Pulmonary artery endothelial cell (primary cell): ENCODE results near the gene WDR82. TPM values are rescaled to one million over a fixed set of nuclear protein-coding genes. Genes with fewer than 3 reads are reported as not detected.

Experiments
- DNase-seq: peaks from one replicate; pipeline ENCODE4 v3.0.0-alpha.2; 2011; ENCODE audit warnings: low read depth, low spot score
- total RNA-seq: library from RNA; depleted of rRNA; stranded (reverse); fragments of >200 nt; gene quantifications from 2 replicates; pipeline ENCODE4 v1.2.3, GENCODE V29; 2014

The WDR82 gene
- total RNA-seq, 1 donor from 2014 or later = 98.5 TPM

DNA sequence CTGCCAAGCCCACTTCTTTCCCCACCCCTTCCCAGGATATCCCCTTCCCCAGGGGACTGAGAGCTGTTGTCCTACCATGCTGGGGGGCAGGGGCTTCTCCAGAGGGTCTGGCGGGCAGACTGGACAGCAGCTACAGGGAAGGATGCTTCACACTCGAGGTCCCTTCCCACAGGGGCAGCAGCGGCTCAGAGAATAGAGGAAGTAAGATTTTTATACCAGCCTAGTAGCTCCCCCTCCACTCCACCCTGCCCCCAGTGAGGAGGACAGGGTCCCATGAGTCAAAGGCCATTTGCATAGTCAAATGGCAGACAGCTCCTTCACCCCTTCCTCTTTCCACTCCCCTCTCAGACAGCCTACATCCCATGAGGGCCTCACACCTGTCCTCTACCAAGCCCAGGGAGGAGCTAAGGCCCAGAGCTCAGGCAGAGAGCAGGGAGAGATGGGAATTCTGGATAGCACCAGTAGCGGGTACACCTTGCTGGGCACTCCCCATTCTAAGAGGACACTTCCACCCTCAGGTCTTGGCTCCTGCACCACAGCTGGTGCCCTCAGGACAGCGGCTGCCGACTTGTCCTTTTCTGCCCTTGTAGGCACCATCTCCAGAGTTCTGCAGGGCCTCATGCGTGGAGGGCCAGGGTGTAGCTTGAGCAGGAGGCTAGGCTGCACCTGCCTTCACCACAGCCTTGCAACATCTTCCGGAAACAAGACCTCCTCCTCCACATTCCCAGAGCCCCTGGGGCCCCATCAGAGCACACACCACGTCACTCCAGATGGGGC, 52.8 kb downstream of the WDR82 start, which contains the start of gene TLR9:
Gene TLR9 (minus strand): TSS at position 194 of the 777 bp plus-strand sequence. CDS start 116 bp downstream, at position 78.
- DNase-seq = no peak

DNA sequence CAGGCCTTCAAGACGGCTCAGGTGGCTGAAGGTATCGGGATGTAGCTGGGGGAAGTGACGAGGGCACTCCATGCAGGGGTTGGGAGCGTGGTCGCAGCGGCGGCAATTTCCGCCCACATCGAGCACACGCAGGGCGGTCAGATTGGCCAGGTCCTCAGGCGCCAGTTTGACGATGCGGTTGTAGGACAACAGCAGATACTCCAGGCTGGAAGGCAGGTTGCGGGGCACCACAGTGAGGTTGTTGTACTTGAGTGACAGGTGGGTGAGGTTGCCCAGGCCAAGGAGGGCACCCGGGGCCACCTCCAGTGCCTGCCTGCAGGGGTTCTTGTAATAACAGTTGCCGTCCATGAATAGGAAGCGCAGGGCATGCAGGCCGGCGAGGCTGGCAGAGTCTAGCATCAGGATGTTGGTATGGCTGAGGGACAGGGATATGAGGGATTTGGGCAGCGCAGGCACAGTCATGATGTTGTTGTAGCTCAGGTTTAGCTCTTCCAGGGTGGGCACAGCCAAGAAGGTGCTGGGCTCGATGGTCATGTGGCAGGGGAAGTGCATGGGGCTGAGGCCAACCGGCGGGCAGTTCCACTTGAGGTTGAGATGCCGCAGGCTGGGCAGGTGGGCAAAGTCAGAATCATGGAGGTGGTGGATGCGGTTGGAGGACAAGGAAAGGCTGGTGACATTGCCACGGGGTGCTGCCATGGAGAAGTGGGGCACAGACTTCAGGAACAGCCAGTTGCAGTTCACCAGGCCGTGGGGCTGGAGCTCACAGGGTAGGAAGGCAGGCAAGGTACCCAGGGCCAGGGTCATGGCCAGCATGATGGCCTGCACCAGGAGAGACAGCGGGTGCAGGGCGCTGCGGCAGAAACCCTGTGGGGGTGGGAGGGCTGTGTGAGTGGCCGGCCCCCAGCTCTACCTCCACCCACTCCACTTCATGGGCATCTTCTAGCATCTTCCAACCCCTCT, 54.7 kb downstream of the WDR82 start:
- no peak for DNase-seq

DNA sequence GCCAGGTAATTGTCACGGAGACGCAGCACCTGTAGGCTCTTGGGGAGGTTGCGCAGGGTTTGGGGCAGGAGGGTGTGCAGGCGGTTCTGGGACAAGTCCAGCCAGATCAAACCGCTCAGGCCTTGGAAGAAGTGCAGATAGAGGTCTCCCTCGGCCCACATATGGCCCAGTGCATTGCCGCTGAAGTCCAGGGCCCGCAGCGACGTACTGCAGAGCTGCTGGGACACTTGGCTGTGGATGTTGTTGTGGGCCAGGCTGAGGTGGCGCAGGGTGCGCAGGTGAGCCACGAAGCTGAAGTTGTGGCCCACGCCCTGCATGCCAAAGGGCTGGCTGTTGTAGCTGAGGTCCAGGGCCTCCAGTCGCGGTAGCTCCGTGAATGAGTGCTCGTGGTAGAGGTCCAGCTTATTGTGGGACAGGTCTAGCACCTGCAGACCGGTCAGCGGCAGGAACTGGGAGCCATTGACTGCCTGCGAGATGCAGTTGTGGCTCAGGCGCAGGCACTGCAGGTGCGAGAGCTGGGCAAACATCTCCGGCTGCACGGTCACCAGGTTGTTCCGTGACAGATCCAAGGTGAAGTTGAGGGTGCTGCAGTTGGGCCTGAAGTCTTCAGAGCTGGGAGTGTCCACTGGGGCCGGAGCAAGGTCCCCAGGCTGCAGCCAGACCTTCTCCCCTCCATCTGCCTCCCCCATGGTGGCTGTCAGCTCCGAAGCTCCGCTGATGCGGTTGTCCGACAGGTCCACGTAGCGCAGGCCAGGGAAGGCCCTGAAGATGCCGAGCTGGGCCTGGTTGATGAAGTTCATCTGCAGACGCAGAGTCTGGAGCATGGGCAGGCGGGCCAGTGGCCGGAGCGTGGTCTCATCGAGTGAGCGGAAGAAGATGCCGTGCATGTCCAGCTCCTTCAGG, 55.9 kb downstream of the WDR82 start:
- no peak for DNase-seq

DNA sequence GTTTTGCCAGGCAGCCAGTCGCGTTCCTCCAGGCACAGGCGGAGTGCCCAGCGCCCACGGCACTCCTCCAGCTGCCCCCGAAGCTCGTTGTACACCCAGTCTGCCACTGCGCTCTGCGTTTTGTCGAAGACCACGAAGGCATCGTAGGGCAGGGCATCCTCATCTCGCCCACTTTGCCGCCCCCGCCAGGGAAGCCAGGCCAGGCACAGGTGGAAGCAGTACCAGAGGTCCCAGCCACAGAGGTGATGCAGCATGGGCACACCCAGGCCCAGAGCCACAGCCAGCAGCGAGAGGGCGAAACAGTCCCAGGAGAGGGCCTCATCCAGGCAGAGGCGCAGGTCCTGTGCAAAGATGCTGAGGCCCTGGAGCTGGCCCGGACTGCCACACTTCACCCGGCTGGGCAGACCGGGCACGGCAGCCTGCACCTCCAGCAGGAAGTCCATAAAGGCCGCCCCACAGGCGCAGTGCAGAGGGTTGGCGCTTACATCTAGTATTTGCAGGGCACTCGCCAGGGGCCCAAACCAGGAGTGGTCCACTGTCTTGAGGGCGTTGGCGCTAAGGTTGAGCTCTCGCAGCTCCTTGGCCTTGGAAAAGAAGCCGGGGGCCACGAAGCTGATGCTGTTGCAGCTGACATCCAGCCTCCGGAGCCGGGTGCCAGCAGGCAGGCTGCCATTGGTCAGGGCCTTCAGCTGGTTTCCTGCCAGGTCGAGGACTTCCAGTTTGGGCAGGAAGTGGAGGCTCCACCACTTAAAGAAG, 56.7 kb downstream of the WDR82 start:
- DNase-seq = no peak

DNA sequence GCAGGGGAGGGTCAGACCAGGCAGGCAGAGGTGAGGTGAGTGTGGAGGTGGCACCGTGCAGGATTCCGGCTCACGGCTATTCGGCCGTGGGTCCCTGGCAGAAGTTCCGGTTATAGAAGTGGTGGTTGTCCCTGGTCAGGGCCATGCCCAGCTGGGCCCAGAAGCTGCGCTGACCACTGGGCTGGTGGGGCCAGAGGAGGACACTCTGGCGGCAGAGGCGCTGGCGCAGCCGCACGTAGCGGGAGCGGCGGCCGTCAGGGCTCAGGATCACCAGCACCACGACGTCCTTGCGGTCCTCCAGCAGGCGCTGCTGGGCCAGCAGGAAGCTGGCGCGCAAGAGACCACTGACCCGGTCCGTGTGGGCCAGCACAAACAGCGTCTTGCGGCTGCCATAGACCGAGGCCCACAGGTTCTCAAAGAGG, 57.3 kb downstream of the WDR82 start:
- DNase-seq = no peak

DNA sequence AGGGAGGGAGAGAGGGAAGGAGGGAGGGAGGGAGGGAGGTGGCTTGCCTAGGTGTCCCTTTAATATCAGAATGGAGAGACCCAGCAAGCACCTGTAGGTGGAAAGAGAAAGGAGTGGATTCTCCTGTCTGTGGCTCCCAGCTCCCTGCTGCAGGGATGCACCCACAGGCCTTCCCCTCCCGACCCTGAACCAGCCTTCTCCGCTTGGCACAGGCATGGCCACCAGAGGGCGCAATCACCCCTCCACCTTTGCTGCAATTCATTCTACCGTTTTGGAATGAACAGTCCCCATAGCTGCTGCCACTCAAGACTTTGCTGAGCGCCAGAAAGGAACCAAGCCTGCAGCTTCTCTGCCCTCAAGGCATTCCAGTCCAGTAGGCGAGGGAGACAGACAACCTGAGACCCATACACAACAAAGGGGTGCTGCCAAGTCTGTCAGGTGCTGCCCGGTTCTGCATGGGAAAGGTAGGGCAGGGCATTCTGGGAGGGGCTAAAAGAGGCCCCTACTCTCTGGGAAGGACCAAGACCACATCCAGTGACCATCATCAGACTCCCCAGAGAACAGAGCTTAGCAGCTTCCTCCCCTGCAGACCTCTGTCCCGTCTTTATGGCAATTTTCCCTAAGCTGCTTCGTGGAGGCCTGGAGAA, 57.9 kb downstream of the WDR82 start:
- no peak for DNase-seq

DNA sequence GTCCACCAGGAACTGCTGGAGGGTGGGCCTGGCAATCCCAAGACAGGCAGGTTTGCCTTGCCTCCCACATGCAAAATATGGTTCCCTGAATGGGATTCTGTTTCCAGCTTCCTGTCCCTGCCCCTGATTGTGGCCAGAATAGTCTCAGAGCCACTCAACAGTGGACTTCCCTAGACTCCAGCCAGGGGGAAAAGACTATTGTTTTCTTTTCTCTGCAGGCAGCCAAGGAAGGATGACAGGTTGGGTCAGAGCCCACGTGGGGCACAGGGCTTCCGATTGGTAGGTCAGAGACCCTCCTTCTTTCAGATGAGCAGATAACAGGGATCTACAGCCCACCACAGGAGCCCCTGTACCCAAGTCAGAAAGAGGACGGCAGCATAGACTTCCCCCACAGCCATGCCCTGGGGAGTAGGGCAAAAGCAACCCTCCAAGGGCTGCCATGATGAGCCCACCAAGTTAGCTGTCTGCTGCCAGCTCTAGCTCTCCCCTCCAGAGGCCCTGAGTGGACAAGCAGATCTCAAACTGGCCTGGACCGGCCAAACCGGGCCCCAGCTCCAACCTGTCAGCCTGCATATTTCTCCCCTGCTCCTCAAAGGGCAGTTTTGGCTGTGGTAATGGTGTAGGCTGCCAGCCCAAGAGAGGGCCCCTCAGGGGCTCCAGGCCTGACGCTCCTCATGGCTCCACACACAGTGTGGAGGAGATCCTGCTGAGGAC, 59.4 kb downstream of the WDR82 start:
- no peak for DNase-seq

DNA sequence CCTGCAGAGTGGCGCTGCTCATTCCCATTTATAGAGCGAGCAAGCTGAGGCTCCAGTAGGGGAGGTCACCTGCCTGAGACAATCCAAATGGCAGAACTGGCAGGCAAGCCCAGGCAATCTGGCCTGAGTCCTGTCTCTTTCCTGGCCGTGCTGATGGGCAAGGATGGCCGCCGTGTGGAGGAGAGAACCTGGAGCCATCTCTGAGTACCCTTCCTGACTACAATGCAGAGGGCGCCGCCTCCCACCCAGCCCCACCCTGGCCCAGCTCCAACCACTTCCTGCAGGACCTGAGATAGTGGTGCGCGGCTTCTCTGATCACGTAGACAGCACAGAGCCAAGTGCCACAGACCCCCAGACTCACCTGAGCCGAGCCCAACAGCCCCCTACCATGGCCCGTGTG, 60.0 kb downstream of the WDR82 start:
- DNase-seq = no peak

DNA sequence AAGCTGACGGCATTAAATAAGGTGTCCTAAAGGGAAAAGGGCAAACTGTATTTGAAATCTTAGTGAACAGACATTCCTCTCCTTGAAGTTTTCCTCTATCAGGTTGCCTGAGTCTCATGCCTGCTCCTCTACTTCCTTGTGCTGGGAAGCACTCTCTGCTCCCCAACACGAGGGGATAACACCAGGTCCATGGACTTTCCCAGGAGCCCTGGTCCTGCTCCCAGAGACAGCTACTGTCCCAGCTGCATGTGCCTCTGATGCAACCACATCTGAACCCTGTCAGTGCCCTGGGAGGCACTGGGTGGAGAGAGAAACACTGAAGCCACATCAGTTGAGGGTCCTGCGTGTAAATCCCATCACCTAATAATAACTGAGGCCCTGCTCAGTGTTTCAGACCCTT, 60.4 kb downstream of the WDR82 start:
- DNase-seq = no peak

DNA sequence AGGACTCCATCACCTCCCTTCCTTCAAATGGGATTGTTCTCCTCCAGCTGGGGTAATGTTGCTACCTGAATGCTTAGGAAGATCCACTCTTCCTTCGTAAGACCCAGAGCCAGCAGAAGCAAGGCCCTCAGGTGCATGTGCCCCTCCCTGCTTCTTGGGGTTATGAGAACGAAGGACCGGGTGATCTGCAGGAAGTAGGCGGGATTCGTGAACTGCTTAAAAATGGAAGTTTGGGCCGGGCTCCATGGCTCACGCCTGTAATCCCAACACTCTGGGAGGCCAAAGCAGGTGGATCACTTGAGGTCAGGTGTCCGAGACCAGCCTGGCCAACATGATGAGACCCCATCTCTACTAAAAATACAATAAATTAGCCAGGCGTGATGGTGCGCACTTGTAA, 61.0 kb downstream of the WDR82 start:
- DNase-seq = no peak

DNA sequence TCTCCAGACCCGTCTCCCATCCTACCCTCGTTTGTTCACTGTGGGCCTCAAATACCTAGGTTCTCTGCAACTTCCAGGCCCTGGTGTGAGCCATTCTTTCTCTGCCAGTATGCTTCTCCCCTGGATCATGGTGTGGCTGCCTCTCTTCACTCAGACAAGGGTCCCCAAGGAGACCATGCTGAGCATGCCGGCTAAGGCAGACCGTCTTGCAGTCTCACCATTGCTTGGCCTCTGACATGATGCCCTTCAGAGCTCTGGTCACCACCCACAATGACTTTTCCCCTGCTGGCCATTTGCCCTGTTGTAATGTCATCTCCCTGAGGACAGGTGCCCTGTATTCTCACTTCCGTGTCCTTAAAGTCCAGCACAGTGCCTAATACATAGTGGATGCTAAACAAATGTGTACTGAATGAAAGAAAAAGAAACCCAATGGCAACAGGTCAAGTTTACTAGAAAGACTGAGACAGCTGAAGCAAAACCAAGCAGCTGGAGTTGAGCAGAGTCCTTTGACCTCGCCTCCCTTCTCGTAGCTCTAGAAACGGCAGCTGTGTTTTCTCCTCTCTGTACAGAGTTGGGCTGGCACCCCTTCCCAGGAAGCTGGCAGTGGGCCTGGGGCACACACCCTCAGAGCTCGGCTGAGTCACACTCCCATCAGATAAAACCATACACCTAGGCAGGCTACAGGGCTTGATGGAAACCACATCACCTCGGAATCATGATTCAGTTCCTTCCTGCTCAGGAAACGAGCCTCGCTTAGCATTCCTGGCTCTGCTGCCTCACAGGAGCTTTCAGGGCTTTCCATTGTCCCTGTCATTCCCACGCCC, 61.7 kb downstream of the WDR82 start:
- DNase-seq = peak; percentile 91

DNA sequence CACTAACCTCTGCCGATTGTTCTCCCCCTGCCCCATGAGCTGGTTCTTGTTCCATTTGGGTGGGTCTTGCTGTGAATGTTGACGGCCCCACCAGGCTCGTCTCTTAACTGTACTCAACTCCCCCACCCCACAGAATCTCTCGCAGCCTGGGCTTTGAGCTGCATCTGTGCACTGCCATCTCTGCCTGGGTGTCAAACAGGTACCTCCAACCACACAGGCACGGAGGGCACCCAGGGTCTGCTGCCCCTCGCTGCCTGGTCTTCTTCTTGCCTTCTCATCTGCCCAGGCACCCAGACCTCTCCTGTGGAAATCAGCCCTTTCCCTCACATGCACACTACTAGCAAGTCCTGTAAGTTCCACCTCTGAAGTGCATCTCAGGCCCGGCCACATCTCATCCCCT, 63.1 kb downstream of the WDR82 start:
- DNase-seq = no peak

DNA sequence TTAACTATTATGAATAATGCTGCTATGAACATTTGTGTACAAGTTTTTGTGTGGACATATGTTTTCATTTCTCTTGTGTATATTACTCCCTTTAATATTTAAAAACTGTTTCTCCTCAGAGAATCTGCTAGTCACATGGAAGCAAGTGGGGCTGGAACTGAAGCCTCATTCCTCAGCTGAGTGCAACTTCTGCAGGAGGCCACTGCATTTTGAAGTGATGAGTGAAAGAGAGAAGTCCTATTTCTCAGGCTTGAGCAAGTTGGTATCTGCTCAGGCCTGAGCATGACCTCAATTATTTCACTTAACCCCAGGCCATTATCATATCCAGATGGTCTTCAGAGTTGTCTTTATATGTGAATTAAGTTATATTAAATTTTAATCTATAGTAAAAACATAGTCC, 64.5 kb downstream of the WDR82 start:
- no peak for DNase-seq

DNA sequence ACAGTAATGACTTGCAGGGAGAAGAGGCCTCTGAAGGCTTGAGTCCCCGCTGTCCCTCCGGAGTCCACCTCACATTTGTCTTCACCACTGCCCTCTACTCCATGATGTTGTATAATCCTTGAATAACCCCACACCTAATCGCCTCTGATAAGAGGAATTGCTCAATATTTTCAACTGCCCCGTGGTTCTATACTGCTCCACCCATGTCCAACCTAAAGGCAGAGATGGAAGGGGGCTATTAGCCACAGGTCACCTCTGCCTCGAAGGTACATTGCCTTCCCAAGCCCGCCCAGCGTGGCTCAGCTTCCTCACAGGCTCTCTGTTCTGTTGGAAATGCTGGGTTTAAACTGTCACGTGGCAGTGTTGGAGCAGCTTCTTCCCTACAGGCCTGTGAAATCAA, 65.4 kb downstream of the WDR82 start:
- no peak for DNase-seq

DNA sequence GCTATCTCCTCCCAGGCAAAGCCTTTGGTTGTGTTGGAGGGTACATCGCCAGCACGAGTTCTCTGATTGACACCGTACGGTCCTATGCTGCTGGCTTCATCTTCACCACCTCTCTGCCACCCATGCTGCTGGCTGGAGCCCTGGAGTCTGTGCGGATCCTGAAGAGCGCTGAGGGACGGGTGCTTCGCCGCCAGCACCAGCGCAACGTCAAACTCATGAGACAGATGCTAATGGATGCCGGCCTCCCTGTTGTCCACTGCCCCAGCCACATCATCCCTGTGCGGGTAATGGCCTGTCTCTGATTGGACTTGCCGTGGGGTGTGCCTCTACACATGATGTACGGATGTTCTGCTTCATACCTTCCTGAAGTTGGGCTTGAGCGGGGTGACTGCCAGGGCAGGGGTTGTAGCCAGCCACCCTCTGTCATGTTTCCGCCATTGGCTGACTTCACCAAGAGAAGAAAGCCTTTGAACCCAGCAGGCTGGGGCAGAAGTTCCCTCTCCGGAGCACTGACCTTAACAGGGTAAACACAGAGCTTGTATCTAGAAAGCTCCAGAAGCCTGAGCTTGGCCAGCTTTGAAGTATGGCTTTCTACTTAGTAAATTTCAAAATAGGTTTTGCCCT, 67.1 kb downstream of the WDR82 start:
- no peak for DNase-seq

DNA sequence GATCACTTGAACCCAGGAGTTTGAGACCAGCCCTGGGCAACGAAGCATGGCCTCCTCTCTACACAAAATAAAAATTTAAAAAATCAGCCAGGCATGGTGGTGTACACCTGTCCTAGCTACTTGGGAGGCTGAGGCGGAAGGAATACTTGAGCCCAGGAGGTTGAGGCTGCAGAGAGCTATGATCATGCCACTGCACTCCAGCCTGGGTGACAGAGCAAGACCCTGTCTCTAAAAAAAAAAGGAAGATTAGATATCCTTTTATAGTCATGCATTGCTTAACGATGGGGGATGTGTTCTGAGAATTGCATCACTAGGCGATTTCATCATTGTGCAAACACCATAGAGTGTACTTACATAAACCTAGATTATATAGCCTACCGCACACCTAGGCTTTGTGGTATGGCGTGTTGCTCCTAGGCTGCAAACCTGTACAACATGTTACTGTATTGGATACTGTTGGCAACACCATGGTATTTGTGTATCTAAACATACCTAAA, 67.9 kb downstream of the WDR82 start:
- no peak for DNase-seq

DNA sequence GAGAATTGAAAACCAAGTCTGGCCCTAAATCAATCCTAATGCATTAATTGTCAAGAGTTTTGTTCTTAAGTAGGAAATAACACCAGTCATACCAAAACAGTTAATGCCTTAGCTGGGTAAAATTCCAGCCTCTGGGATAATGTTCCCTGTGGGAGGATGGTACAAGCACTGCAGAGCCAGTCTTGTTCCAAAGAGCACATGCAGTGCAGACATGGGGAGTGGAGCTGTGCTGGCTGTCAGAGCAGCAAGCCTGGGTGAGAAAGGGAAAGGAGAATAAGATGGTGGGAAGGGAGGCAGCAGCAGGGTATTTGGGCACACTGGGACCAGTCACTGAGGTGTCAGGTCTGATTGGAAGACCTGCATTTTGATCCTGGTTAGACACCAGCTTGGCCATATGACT, 68.4 kb downstream of the WDR82 start:
- DNase-seq = no peak

DNA sequence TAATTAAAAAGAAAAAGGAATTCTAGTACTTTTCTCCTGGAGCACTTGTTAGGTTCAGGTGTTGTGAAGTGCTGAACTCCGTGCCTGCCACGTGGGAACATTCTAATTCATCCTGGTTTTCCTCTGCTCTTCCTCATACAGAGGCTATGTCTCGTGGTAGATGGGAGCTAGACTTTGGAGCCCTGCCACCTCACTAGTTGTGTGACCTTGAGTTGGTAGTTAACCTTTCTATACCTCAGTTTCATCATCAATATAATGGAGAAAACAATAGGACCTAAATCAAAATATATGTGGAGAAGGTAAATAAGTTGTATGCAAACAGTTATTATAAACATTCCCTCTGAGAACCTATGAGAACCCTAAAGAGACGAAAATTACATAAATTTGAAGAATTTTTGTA, 69.9 kb downstream of the WDR82 start:
- DNase-seq = no peak
